IMR-90 (cell line): Measurements from ENCODE around the gene ATP8B4. TPM values are rescaled to one million over a fixed set of nuclear protein-coding genes. Genes with fewer than 3 reads are reported as not detected.

Experiments used
- ATAC-seq: fragments of 200-7000 bp; cut with Tn5 transposase; 2 replicates; pipeline ENCODE4 v1.9.1; 2020; ENCODE audit warnings: low read depth, mild to moderate bottlenecking, moderate library complexity
- BruUV-seq: library from RNA; stranded (reverse); fragments of 400-500 nt; replicated peaks from 2 replicates; lab custom pipeline; 2021; lab: Mats Ljungman, UMichigan
- CTCF ChIA-PET: fragments of 300-600 bp; formaldehyde crosslinking; extraction: SDS; loops from one replicate; lab custom pipeline; 2021; ENCODE audit warnings: antibody characterized with exemption; lab: Yijun Ruan, JAX
- POLR2A ChIA-PET: fragments of 300-600 bp; sonication (Branson Sonifier 250); formaldehyde crosslinking; loops from one replicate; lab custom pipeline; 2022; ENCODE audit warnings: antibody characterized with exemption; ENCODE audit not compliant: unreplicated experiment; lab: Charles Lee
- DNase-seq: peaks from one replicate; pipeline ENCODE4 v3.0.0; 2013
- H2AFZ ChIP-seq: replicated peaks from 2 replicates; pipeline ENCODE3; 2013; ENCODE audit warnings: low read length, mild to moderate bottlenecking; ENCODE audit not compliant: poor library complexity
- H2AK5ac ChIP-seq: 2 replicates; pipeline ENCODE4 v1.6.1; 2013; ENCODE audit warnings: low read depth, low read length, inconsistent platforms
- H2AK9ac ChIP-seq: replicated peaks from 2 replicates; pipeline ENCODE3; 2013; ENCODE audit warnings: mild to moderate bottlenecking, low read depth, low read length, moderate library complexity; ENCODE audit not compliant: poor library complexity
- H2BK120ac ChIP-seq: 2 replicates; pipeline ENCODE4 v1.6.1; 2013; ENCODE audit warnings: low read depth, low read length, inconsistent platforms
- H2BK15ac ChIP-seq: 3 replicates; pipeline ENCODE4 v1.6.1; 2013; ENCODE audit warnings: low read depth, low read length, inconsistent platforms
- H2BK20ac ChIP-seq: 2 replicates; pipeline ENCODE4 v1.6.1; 2013; ENCODE audit warnings: low read depth, mild to moderate bottlenecking, inconsistent platforms, low read length, moderate library complexity
- H2BK5ac ChIP-seq: 2 replicates; pipeline ENCODE4 v1.6.1; 2013; ENCODE audit warnings: mild to moderate bottlenecking, low read depth, low read length, inconsistent platforms; ENCODE audit not compliant: poor library complexity, severe bottlenecking
- H3K14ac ChIP-seq: replicated peaks from 2 replicates; pipeline ENCODE4 v1.6.1; 2013; ENCODE audit warnings: low read depth, low read length, inconsistent platforms
- H3K18ac ChIP-seq: 2 replicates; pipeline ENCODE4 v1.6.1; 2013; ENCODE audit warnings: low read depth, low read length, control low read depth
- H3K23ac ChIP-seq: 2 replicates; pipeline ENCODE4 v1.6.1; 2013; ENCODE audit warnings: low read depth, low read length, inconsistent platforms
- H3K27ac ChIP-seq: 2 replicates; pipeline ENCODE4 v1.5.1; 2013; ENCODE audit warnings: mild to moderate bottlenecking, control low read depth, low read length; ENCODE audit not compliant: insufficient read depth
- H3K27me3 ChIP-seq: 2 replicates; pipeline ENCODE4 v1.6.1; 2013; ENCODE audit warnings: low read length; ENCODE audit not compliant: control insufficient read depth, insufficient read depth
- H3K36me3 ChIP-seq: 2 replicates; pipeline ENCODE4 v1.6.1; 2013; ENCODE audit warnings: low read length, mixed read lengths; ENCODE audit not compliant: control insufficient read depth, insufficient read depth
- H3K4ac ChIP-seq: 2 replicates; pipeline ENCODE4 v1.6.1; 2013; ENCODE audit warnings: low read depth, low read length, inconsistent platforms
- H3K4me1 ChIP-seq: 2 replicates; pipeline ENCODE4 v1.6.1; 2013; ENCODE audit warnings: low read length, mixed read lengths; ENCODE audit not compliant: control insufficient read depth, insufficient read depth
- H3K4me2 ChIP-seq: 2 replicates; pipeline ENCODE4 v1.6.1; 2013; ENCODE audit warnings: low read depth, mild to moderate bottlenecking, control low read depth, low read length, moderate library complexity
- H3K4me3 ChIP-seq: 2 replicates; pipeline ENCODE4 v1.5.1; 2013; ENCODE audit warnings: low read depth, mild to moderate bottlenecking, control low read depth, low read length, moderate library complexity; ENCODE audit not compliant: insufficient read depth
- H3K56ac ChIP-seq: 2 replicates; pipeline ENCODE4 v1.6.1; 2013; ENCODE audit warnings: low read length, inconsistent platforms; ENCODE audit not compliant: insufficient read depth; ENCODE audit errors: extremely low read depth
- H3K79me1 ChIP-seq, 2 experiments: 2 replicates each; pipeline ENCODE4 v1.6.1; 2013; ENCODE audit warnings: low read length in 2 of 2, inconsistent platforms in 1 of 2, low read depth in 1 of 2
- H3K9ac ChIP-seq: 2 replicates; pipeline ENCODE4 v1.6.1; 2013; ENCODE audit warnings: low read depth, low read length, control low read depth
- H3K9me1 ChIP-seq: 2 replicates; pipeline ENCODE4 v1.6.1; 2013; ENCODE audit warnings: low read length, inconsistent platforms; ENCODE audit not compliant: insufficient read depth
- H3K9me3 ChIP-seq: 2 replicates; pipeline ENCODE4 v1.6.1; 2013; ENCODE audit warnings: low read length; ENCODE audit not compliant: control insufficient read depth, insufficient read depth
- H4K20me1 ChIP-seq: 2 replicates; pipeline ENCODE4 v1.6.1; 2013; ENCODE audit warnings: low read length, inconsistent platforms; ENCODE audit not compliant: insufficient read depth
- H4K5ac ChIP-seq: 2 replicates; pipeline ENCODE4 v1.6.1; 2013; ENCODE audit warnings: mild to moderate bottlenecking, low read depth, low read length, control low read depth
- H4K8ac ChIP-seq, 2 experiments: 2 replicates each; pipeline ENCODE4 v1.6.1; 2013; ENCODE audit warnings: low read depth in 2 of 2, low read length in 2 of 2, control low read depth in 1 of 2, inconsistent platforms in 1 of 2
- H4K91ac ChIP-seq: 2 replicates; pipeline ENCODE4 v1.6.1; 2013; ENCODE audit warnings: low read depth, low read length, inconsistent platforms; ENCODE audit not compliant: insufficient read depth
- CHD1 ChIP-seq: IDR thresholded peaks from 2 replicates; pipeline ENCODE4 v1.6.1; 2012; ENCODE audit warnings: low read depth, low read length, improper control_type of control experiment
- FOS ChIP-seq: fragments of 150-350 bp; IDR thresholded peaks from 2 replicates; pipeline ENCODE4 v1.6.1; 2016; ENCODE audit warnings: low read depth, low read length
- MAFK ChIP-seq: IDR thresholded peaks from 2 replicates; pipeline ENCODE4 v1.6.1; 2012; ENCODE audit warnings: low read depth, low read length, improper control_type of control experiment
- MXI1 ChIP-seq: IDR thresholded peaks from 2 replicates; pipeline ENCODE4 v1.6.1; 2012; ENCODE audit warnings: low read depth, mild to moderate bottlenecking, low read length, moderate library complexity, borderline replicate concordance
- NFE2L2 ChIP-seq: fragments of 150-350 bp; IDR thresholded peaks from 2 replicates; pipeline ENCODE4 v1.6.1; 2016; ENCODE audit warnings: low read depth, mild to moderate bottlenecking, low read length
- POLR2A ChIP-seq: IDR thresholded peaks from 2 replicates; pipeline ENCODE4 v1.6.1; 2012; ENCODE audit warnings: mild to moderate bottlenecking, low read depth, low read length
- RAD21 ChIP-seq: IDR thresholded peaks from 2 replicates; pipeline ENCODE4 v1.6.1; 2012; ENCODE audit warnings: low read length, improper control_type of control experiment
- RCOR1 ChIP-seq: IDR thresholded peaks from 2 replicates; pipeline ENCODE4 v1.6.1; 2012; ENCODE audit warnings: mild to moderate bottlenecking, low read length, improper control_type of control experiment; ENCODE audit not compliant: insufficient replicate concordance
- RFX5 ChIP-seq: IDR thresholded peaks from 2 replicates; pipeline ENCODE4 v1.8.0; 2012; ENCODE audit warnings: low read depth, mild to moderate bottlenecking, low read length, moderate library complexity
- SMC3 ChIP-seq: fragments of 150-350 bp; IDR thresholded peaks from 2 replicates; pipeline ENCODE4 v1.6.1; 2016; ENCODE audit warnings: low read depth, mild to moderate bottlenecking, antibody characterized with exemption, low read length, moderate library complexity
- WGBS, 2 experiments: methylation state at CpG; one replicate each; pipeline versions ENCODE4 v1.1.5 to v1.1.7; 2013; ENCODE audit warnings: missing lambda C conversion rate in 2 of 2; ENCODE audit not compliant: insufficient read length in 1 of 2; ENCODE audit errors: extremely low coverage in 2 of 2; 5-methylcytosine and 5-hydroxymethylcytosine counted together
- dilution Hi-C: fragments of 300-500 bp; cut with HindIII; formaldehyde crosslinking; loops from one replicate; pipeline ENCODE4 v1.14.3; 2018; ENCODE audit warnings: low sequenced_read_pairs; ENCODE audit not compliant: unreplicated experiment
- in situ Hi-C: fragments of 300-500 bp; cut with MboI; formaldehyde crosslinking; loops from 3 replicates; pipeline ENCODE4 v1.14.3; 2019; ENCODE audit warnings: low sequenced_read_pairs, inconsistent platforms, mixed read lengths
- intact Hi-C: fragments of 100-400 bp; cut with micrococcal nuclease; formaldehyde crosslinking; loops from 2 replicates; pipeline ENCODE4 v1.10.0; 2022
- polyA plus RNA-seq, 3 experiments: library from polyadenylated mRNA; depleted of rRNA; stranded (reverse); fragments of >200 nt; gene quantifications; 2 replicates each; pipeline ENCODE4 v1.2.3, GENCODE V29; 2012; ENCODE audit warnings: low replicate concordance in 1 of 3
- total RNA-seq: library from RNA; depleted of rRNA; stranded (reverse); fragments of >200 nt; gene quantifications from 2 replicates; pipeline ENCODE4 v1.2.3, GENCODE V29; 2012
- TF ChIP-seq, protein P1 (sequence below): fragments of 150-350 bp; IDR thresholded peaks from 2 replicates; pipeline ENCODE4 v1.6.1; 2016; ENCODE audit warnings: low read depth, mild to moderate bottlenecking, low read length, moderate library complexity, borderline replicate concordance
- TF ChIP-seq, protein P2 (sequence below): conservative IDR thresholded peaks from 2 replicates; pipeline ENCODE4 v1.5.1; 2012; ENCODE audit warnings: mild to moderate bottlenecking, low read depth, low read length, improper control_type of control experiment
- TF ChIP-seq, protein P3 (sequence below): fragments of 150-350 bp; IDR thresholded peaks from 2 replicates; pipeline ENCODE4 v1.6.1; 2017; ENCODE audit warnings: mild to moderate bottlenecking, antibody characterized with exemption, low read length, low read depth

ATP8B4 gene
- total and polyA plus RNA-seq, 2 of the 4 experiments (the other 2 are of a cell fraction): 0.12 to 0.54 TPM

DNA sequence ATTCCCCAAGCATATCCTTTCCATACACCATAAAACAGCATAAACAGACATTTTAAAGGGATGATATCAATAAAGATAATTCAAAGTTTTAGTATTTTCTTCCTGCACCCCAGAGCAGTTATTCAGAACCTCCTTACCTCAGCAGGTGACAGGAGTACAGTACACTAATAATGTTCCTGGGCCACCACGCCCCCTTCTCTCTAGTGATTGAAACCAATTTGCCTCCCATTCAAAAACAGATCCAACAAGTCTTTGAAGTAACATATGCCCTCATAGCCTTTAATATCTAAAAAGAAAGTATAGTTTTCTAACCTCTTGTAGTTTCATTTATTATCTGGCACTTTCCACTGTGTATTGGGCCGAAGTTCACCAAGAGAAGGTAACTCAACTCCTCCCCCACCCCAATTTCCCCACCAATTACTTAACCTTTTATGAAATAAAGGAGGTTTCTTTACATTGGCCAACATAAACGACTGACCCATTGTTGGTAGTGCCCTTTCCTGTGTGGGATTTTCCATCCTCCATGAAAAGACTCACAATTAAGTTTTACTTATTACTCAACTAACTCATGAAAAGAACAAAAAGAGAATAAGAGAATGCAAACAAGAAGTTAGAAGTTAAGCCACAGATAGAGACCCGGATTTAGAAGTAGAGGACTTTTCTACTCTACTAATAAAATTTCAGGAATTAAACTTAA lies 5.0 kb upstream of the ATP8B4 start:
- H2BK5ac ChIP-seq: no peak overlapping the region
- H2BK20ac ChIP-seq: no peak overlapping the region
- peaks cover 10% of the 10 kb centered on the region; the same call in 1 of the 2 replicates for H3K4me1 ChIP-seq
- H3K18ac ChIP-seq: no peak overlapping the region
- H3K56ac ChIP-seq: no peak overlapping the region
- H3K9me1 ChIP-seq: peaks cover 5% of the 10 kb centered on the region; the same call in 1 of the 2 replicates
- POLR2A ChIA-PET: no interaction called here
- DNase-seq (no peak), ATAC-seq (no peak)
- no peak overlapping the region for H2AK5ac ChIP-seq
- H3K27ac ChIP-seq: no peak overlapping the region
- H3K4me2 ChIP-seq: no peak overlapping the region
- BruUV-seq: no TSS peak
- no peak overlapping the region for H3K23ac ChIP-seq
- H4K5ac ChIP-seq: no peak overlapping the region
- no peaks in the 10 kb centered on the region for H3K36me3 ChIP-seq
- intact Hi-C loops (no loop called here), dilution Hi-C loops (no loop called here), in situ Hi-C loops (no loop called here)
- H3K27me3 ChIP-seq: no peaks in the 10 kb centered on the region
- H3K4ac ChIP-seq: no peak overlapping the region
- no peaks in the 10 kb centered on the region for H3K79me1 ChIP-seq
- H4K8ac ChIP-seq: no peak overlapping the region
- H2AK9ac ChIP-seq: no peak overlapping the region
- H3K9me3 ChIP-seq: peaks cover 5% of the 10 kb centered on the region
- H4K91ac ChIP-seq: no peak overlapping the region
- TF ChIP-seq SMC3 (no peak), RAD21 (no peak), NFE2L2 (no peak), MAFK (no peak), RCOR1 (no peak), RFX5 (no peak), FOS (no peak), POLR2A (no peak), MXI1 (no peak), CHD1 (no peak)
- TF ChIP-seq, protein P1, sequence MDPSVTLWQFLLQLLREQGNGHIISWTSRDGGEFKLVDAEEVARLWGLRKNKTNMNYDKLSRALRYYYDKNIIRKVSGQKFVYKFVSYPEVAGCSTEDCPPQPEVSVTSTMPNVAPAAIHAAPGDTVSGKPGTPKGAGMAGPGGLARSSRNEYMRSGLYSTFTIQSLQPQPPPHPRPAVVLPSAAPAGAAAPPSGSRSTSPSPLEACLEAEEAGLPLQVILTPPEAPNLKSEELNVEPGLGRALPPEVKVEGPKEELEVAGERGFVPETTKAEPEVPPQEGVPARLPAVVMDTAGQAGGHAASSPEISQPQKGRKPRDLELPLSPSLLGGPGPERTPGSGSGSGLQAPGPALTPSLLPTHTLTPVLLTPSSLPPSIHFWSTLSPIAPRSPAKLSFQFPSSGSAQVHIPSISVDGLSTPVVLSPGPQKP: no peak
- TF ChIP-seq, protein P2, sequence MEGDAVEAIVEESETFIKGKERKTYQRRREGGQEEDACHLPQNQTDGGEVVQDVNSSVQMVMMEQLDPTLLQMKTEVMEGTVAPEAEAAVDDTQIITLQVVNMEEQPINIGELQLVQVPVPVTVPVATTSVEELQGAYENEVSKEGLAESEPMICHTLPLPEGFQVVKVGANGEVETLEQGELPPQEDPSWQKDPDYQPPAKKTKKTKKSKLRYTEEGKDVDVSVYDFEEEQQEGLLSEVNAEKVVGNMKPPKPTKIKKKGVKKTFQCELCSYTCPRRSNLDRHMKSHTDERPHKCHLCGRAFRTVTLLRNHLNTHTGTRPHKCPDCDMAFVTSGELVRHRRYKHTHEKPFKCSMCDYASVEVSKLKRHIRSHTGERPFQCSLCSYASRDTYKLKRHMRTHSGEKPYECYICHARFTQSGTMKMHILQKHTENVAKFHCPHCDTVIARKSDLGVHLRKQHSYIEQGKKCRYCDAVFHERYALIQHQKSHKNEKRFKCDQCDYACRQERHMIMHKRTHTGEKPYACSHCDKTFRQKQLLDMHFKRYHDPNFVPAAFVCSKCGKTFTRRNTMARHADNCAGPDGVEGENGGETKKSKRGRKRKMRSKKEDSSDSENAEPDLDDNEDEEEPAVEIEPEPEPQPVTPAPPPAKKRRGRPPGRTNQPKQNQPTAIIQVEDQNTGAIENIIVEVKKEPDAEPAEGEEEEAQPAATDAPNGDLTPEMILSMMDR: no peak
- TF ChIP-seq, protein P3, sequence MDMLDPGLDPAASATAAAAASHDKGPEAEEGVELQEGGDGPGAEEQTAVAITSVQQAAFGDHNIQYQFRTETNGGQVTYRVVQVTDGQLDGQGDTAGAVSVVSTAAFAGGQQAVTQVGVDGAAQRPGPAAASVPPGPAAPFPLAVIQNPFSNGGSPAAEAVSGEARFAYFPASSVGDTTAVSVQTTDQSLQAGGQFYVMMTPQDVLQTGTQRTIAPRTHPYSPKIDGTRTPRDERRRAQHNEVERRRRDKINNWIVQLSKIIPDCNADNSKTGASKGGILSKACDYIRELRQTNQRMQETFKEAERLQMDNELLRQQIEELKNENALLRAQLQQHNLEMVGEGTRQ: no peak
- no peak overlapping the region for H2BK120ac ChIP-seq
- H3K9ac ChIP-seq: no peak overlapping the region
- no peak overlapping the region for H3K14ac ChIP-seq
- H4K20me1 ChIP-seq: no peaks in the 10 kb centered on the region
- WGBS, 2 experiments: no CpG with 5 or more reads among the region's 4 CpGs
- H3K4me3 ChIP-seq: no peak overlapping the region
- CTCF ChIA-PET: no interaction called here
- no peak overlapping the region for H2AFZ ChIP-seq
- no peak overlapping the region; the same call in 2 of the 3 replicates for H2BK15ac ChIP-seq
